T follicular helper cell (primary cell): ENCODE results near the gene KRT74.

ENCODE experiments used
- DNase-seq: peaks from one replicate; pipeline ENCODE4 v3.0.0-alpha.2; 2020; ENCODE audit warnings: low read depth

The KRT74 gene

DNA sequence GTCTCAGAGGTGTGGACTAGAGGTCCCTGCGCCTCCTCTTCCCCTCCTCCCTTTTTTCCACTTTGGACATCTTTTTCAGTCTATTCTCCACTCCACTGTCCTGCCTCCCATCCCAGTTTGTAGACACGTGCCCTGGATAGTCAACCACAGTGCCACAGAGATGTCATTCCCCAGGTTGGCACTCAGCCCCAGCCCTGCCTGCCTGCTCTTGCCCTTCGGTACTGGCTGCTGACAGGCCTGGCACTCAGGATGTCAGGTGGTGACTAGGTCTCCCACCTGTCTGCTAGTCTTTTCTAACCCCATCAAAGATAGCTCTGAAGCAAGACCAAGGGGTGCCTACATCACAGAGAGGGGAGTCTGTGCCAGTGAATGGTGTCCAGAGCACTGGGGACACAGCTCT is 36.5 kb downstream of the KRT74 start:
- DNase-seq, result no peak

- no peak for DNase-seq
Observed at GRCh38 chr12:52535574-52535973, 38.1 kb downstream of the KRT74 start.

DNA sequence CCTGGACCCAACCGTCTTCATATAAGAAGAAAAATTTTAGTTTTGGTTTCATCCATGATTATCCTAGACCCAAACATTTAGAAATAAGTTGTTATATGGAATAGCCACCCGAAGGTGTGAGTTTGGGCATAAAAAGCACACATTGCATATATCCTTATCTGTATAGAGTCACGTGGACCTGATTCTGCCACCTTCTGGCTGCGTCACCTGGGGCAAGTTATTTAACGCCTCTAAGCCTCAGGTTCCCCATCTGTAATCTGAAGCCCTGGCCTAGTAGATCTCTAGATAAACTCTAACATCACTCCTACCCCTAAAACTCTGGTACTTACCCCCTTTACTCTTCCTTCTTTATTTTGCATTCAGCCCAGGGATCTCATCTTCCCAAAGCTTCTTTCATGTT is 39.2 kb downstream of the KRT74 start:
- DNase-seq, result no peak

DNA sequence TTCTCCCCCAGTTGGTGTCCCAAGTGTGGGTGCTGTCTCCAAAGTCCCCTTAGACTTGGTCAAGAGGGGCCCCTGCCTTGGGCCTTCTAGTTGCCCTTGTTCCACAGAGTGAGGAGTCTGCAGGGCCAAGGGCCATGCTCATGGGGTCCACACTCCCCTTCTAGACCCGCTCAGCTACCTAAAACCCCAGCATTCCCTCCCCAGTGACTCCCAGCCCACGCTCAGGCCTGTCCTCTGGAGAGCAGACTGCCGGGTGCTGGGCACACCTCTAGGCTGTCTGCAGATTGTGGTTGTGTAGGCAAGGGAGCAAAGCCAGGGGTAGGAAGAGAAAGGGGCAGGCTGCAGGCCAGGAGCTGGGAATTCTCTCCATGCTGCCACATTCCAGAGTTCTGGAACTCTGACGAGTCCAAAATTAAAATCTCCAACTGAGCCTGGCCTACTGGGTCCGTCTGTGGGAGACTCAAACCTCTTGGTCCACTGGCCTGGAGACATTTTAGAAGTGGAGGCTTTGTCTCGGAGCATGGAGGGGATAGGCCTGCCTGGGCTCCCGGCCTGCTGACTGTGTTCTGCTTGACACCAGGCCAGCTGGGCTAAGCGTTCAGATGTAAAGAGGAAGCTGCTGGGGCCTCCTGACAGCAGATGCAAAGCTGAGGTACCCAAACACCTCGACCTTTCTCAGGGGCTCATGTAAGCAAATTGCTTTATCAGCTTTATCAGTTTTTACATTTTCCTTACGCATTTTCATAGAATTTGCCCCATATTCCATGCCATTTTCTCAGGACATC is 39.8 kb downstream of the KRT74 start:
- no peak for DNase-seq

DNA sequence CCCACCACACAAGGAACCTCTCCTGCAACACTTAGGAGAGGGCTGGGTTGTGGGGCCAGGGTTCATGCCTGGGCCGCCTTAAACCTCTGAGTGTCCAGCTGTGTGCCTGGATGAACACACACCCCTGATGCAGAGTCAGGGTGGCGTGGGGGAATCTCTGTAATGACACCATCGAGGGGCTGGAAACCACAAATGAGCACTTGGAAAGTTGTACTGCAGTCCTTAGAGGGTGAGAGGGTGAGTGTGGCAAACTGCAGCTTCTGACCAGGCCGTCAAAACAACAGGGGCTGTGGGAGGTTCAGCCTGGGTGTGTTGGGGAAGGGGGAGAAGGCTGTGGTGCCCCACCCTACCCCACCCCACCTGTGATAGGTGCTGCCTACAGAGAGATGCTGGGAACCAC is 41.0 kb downstream of the KRT74 start:
- DNase-seq, result no peak

GRCh38 chr12:52531566-52532300 is 41.9 kb downstream of the KRT74 start:
- no peak for DNase-seq

DNA sequence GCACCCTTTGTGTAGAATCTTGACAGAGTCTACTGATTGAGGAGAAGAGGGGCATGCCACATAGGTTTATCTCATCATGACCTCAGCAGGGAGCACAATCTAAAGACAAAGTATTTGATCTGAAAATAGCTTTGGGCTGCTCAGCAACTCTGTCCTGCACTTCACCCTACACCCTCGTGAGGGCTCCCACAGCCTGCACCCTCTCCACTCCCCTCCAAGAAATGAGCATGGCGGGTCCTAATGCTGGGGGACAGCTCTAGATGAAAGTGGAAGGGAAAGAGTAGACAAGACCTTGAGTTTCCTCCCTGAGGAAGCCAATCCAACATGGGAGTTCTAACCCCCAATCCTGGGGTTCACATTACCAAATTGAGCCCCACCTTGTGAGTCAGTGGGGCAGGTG is 42.7 kb downstream of the KRT74 start:
- DNase-seq, result no peak

GRCh38 chr12:52530366-52530765 is 43.3 kb downstream of the KRT74 start:
- DNase-seq, result no peak

- no peak for DNase-seq
Observed at GRCh38 chr12:52529846-52530245, 43.8 kb downstream of the KRT74 start.

DNA sequence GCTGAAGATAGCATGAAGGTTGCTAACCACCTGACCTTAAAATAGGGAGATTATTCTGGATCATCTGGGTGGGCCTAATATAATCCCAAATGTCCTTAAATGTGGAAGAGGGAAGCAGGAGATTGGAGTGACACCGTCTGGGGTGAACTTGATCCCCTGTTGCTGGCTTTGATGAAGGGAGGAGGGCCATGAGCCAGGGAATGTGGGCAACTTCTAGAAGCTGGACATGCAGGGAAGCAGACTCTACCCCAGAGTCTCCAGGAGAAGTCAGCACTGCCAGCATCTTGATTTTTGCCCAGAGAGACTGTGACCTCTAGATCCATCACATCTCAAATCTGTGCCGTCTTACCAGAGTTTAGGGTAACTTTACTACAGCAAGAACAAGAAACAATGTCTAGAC is 44.2 kb downstream of the KRT74 start:
- no peak for DNase-seq

DNA sequence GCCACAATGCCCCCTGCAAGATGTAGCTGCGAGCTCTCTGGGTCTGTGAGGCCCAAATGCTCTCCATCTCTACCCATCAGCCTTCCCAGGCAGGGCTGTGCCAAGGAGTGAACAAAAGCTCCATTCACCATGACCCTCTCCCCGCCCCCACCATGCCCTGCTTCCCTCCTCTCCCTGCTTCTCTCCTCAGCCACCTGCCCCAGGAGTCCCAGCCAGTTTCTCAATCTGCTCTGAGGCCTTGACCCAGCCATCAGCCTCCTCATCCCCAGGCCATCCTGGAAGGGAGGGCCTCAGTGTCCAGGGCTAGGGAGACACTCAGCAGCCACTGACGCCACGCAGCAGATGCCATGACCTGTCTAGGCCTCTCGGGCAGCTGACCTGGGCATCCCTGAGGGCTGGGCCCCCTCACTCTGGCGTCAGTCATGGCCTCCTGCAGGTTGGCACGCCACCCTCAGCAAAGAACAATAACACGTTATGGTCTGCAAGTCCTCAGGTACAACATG is 45.0 kb downstream of the KRT74 start:
- DNase-seq, result no peak

DNA sequence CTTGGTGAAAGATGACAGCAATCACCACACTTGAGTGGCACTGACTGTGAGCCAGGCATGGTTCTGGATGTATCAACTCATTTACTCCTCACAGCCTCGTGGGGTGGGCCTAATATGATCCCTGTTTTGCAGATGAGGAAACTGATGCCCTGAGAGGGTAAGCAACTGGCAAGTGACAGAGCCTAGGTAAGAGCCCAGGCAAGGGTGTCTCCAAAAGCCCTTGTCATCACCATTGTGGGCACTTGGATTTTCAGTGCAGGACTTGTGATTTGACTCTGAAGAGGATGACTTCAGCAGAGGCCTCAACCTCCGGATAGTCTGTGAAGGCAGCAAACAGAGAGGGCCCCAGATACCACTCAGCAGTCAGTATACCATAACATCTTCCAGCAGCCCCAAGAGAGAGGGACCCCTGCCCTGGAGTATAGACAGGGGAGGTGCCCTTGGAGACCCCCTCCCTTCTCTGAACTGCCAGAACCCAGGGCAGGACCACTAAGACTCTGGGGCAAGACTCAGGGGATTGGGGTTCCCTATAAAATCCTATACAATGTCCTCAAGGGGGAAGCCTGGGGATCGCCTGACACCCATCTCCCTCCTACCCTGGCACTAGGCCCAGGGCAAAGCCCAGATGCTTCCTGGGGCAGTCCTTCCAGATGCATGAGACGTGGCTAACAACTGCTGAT is 46.4 kb downstream of the KRT74 start:
- no peak for DNase-seq

- no peak for DNase-seq
Observed at GRCh38 chr12:52526511-52526951, 47.1 kb downstream of the KRT74 start.

DNA sequence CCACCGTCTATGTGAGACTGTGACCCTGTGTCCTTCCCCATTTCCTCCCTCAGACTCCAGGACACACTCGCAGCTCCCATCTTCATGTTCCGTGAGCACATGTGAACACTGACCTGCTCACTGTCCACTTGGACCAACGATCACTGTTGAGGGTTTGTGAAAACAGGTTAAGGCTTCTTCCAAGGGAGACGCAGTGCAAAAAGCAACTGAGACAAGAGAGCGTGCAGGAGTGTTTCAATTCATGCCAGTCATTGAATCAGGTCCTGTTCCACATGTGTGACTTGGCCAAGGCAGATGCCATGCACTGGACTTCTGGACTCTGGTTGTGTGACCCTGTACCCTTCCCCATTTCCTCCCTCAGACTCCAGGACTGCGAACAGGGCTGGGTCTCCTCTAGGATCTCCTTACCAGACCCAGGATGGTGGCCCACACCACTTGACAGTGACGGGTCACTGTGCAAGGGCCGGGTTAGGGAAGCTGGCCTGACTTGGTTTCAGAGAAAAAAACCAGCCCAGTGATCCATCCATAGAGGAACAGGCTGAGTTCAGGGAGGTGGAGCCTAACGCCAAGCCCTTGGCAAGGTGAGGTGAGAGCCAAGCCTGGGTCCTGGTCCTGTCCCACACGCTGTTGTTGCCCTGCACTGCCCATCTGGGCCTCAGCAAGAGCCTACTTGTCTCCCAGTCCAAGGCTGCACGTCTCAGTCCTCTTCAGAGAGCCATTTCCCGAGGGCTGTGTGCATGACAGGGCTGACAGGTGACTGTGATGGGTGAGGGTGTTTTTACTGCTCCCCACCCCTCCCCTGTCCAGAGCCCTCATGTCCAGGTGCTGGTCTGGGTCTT is 47.8 kb downstream of the KRT74 start:
- no peak for DNase-seq

DNA sequence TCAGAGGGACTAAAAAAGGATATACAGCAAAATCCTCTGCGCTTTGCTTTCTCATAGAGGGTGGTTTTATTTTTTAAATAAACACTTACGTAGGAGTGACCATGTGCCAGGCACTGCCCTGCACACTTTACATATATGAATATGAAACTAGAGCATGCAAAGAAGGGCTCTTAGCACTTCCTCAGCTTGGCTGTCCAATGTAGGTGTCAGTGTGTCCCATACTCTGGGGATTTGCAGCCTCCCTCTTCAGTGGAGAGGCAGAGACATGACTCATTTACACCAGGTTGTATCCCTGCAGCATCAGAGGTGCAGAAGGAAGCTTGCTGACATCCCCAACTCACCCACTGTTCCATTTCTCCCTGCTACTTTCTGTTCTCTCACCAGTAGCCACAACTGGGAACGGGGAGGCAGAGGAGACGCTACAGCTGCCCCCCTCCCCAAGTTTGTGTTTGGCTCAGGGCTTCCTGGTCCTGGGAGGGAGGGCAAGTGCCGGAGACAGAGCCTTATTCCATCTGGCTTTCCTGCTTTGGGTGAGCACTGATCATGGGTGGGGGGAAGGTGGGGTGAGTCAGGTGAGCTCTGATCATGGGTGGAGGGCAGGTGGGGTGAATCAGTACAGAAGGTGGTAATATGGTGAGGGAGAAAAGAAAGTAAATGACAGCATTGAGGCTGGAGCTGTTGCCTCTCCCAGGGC is 48.6 kb downstream of the KRT74 start:
- no peak for DNase-seq

DNA sequence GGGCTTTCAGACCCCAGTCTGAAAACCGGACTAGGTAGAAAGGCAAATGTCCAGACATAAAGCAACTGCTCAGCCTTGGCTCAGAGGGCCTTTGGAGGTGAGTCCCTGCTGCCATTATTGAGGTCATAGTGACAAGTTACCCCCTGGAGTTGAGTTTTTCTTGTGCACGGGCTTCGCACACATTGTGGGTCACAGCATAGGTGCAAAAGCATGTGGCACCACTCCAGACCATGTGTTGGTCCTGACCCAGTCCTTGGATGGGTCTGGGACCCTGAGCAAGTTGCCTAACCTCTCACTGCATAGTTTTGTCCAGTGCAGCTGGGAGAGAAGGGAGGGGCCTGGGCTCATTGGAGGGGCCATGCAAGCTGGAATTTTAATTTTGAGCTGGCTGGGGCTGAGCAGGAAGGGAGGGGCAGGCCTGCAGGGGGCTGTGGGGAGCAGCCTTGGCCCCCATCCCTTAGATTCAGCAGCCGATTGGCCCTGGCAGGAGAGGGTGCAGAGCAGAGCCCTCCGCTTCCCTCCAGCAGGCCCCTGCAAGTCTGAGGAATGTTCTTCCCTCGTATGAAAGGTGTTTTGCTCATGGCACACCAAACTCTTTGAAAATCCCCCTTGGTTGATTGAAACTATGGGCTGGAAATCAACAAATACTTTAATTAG is 49.3 kb downstream of the KRT74 start:
- no peak for DNase-seq

DNA sequence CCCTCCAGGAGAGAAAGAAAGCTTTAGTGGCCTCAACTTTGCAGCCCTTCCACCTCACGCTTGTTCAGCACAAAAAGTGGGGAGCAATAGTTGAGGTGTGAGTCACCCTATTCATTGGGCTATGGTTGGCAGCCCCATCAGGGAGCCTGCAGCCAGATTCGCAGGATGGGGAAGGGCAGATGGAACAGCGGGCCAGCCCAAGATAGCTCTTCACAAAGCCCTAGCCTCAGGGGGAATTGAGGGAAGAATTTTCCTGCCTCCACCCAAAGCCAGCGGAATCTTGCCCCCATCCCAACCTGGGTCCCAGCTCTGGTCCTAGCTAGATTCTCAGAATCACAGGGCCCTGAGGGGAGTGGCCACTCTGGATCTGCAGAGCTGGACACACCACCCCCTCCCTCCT is 49.8 kb downstream of the KRT74 start:
- no peak for DNase-seq

DNA sequence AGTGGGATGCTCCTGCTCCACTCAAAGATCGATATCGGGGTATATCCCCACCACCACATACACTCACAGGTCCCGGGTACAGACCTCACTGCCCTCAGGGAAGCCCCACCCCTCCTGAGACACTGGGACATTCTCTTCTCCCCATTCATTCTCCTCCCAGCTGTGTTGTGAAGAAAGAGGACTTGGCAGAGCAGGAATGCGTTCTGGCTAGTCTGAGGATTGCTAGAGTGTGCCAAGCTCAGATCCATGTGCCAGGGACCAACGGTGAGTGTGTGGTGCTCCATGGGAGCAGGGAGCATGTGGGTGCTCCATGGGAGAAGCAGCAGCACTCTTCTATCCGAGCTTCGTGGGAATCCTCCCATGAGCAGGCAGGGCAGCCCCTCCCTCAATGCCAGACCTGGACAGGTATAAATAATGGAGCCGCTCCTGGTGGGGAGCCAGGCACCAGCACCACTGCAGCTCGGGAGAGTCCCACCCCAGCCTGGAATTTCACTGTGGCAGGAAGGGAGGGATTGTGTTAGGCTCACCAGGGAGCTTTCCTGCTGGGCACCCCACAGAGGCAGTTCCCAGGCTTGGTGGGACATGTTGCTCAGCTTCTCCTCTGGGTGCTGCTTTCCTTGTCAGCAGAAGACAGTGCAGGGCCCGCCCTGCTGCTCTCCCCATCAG is 51.2 kb downstream of the KRT74 start:
- no peak for DNase-seq

DNA sequence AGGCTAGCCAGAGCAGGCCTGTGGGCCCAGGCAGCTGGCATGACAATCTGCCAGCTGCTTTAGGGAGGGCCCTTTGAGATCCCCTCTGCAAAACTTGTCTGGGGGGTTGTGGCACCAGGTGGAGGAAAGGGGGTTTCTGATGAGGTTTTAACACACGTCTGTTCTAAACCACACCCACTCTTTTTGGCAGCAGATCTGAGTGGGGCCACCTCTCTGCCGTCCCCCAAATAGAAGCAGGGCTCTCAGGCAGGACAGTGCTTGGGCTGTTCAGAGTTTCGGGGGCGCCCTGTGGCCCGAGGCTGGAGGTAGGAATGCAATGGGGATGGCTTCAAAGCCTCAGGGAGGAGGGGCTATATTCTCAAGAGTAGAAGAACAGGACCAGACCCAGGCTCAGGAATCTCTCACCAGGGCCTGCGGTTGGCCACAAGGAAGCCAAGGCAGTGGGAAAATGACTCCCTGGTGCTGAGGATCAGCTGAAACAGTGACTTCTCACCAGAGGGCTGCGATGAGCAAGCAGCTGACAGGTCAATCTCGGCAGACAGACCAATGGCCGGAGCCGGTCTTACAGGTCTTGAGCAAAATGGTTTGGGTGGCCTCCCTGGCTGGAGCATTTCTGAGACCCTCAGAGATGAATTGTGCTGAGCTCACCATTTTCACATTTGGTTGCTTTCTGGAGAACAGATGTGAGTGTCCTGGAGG is 51.9 kb downstream of the KRT74 start:
- no peak for DNase-seq

DNA sequence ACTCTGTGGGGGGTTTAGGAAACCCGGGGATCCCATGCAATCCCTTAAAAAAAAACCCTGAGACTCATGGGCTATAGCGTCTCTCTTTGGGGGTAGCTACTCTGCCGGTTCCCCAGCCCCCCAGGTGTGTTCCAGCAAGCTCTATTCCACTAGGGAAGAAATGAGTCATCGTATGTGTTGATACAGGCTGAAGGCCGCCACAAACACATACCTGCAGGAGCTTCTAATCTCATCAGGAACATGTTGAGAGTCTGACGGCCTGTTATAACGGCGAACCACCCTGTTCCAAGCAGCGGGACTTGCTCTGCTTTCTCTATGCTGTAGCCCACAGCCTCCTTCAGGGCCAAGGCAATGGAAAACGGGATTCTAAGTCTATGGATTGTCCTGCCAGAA is 52.5 kb downstream of the KRT74 start:
- no peak for DNase-seq
